ENCODE data around the gene SYNE2.
A peak's percentile ranks its signal among the peaks of the same experiment; 100 is the strongest.

SYNE2 gene

GRCh38 chr14:63893701-63894458 is 41.1 kb downstream of the SYNE2 start:
- H3K4me3 ChIP-seq (ENCODE audit: low read length): no peak overlapping the region
- peak; percentile 26 for DNase-seq (ENCODE audit: low read depth)
- no peak for TF ChIP-seq CTCF (IDR thresholded peaks at IDR 0.05; ENCODE audit: insufficient read depth, low read depth, low read length, missing control alignments)

GRCh38 chr14:63895510-63895909 is 42.7 kb downstream of the SYNE2 start:
- no peak overlapping the region for H3K4me3 ChIP-seq (ENCODE audit: low read length)
- DNase-seq (ENCODE audit: low read depth): no peak
- TF ChIP-seq CTCF (IDR thresholded peaks at IDR 0.05; ENCODE audit: insufficient read depth, low read depth, low read length, missing control alignments): no peak

GRCh38 chr14:63896278-63896720 is 43.5 kb downstream of the SYNE2 start:
- no peak for TF ChIP-seq CTCF (IDR thresholded peaks at IDR 0.05; ENCODE audit: insufficient read depth, low read depth, low read length, missing control alignments)
- no peak overlapping the region for H3K4me3 ChIP-seq (ENCODE audit: low read length)
- DNase-seq (ENCODE audit: low read depth): peak; percentile 72

- no peak overlapping the region for H3K4me3 ChIP-seq (ENCODE audit: low read length)
- no peak for TF ChIP-seq CTCF (IDR thresholded peaks at IDR 0.05; ENCODE audit: insufficient read depth, low read depth, low read length, missing control alignments)
- DNase-seq (ENCODE audit: low read depth): no peak
Measured at GRCh38 chr14:63897721-63898163, 44.9 kb downstream of the SYNE2 start.

- DNase-seq (ENCODE audit: low read depth): no peak
- no peak overlapping the region for H3K4me3 ChIP-seq (ENCODE audit: low read length)
Measured at GRCh38 chr14:63899953-63900352, 47.1 kb downstream of the SYNE2 start.

GRCh38 chr14:63901434-63902085 is 48.8 kb downstream of the SYNE2 start:
- H3K4me3 ChIP-seq (ENCODE audit: low read length): no peak overlapping the region
- DNase-seq (ENCODE audit: low read depth): peak; percentile 65

More at GRCh38 chr14:63899953-63900352, 47.1 kb downstream of the SYNE2 start:
- no peak for TF ChIP-seq CTCF (IDR thresholded peaks at IDR 0.05; ENCODE audit: insufficient read depth, low read depth, low read length, missing control alignments)

More at GRCh38 chr14:63901434-63902085, 48.8 kb downstream of the SYNE2 start:
- no peak for TF ChIP-seq CTCF (IDR thresholded peaks at IDR 0.05; ENCODE audit: insufficient read depth, low read depth, low read length, missing control alignments)

All from epithelial cell of esophagus (primary cell).